ENCODE measurements around the gene NRXN3. TPM values are rescaled to one million over a fixed set of nuclear protein-coding genes. Genes with fewer than 3 reads are reported as not detected.

NRXN3 gene
- total RNA-seq, 1 donor = 2.5 TPM

- no peaks in the 10 kb centered on the region for H3K36me3 ChIP-seq (ENCODE audit: insufficient read depth, low read length)
- H2AFZ ChIP-seq (ENCODE audit: low read length) = no peak overlapping the region
- no peak overlapping the region for H3K27ac ChIP-seq (ENCODE audit: low read depth, low read length)
- H3K79me2 ChIP-seq (ENCODE audit: insufficient read depth, low read length) = no peaks in the 10 kb centered on the region
- H4K20me1 ChIP-seq (ENCODE audit: insufficient read depth, low read length) = no peaks in the 10 kb centered on the region
- H3K4me1 ChIP-seq (ENCODE audit: insufficient read depth, low read length) = no peaks in the 10 kb centered on the region
- H3K4me3 ChIP-seq (ENCODE audit: insufficient read depth, low read length) = no peak overlapping the region
- no peak for TF ChIP-seq CTCF (IDR thresholded peaks at IDR 0.05; ENCODE audit: extremely low read depth, low read depth, low read length)
- H3K4me2 ChIP-seq (ENCODE audit: insufficient read depth, low read length) = no peak overlapping the region
- no peaks in the 10 kb centered on the region for H3K27me3 ChIP-seq (ENCODE audit: insufficient read depth, low read length)
- no peak for DNase-seq (ENCODE audit: insufficient read length, low spot score, missing footprints)
- H3K9me3 ChIP-seq (ENCODE audit: low read depth, low read length) = no peaks in the 10 kb centered on the region
These were observed 1235.3 kb downstream of the NRXN3 start for GRCh38 chr14:79405512-79405910.

GRCh38 chr14:79407572-79407971 lies 1237.4 kb downstream of the NRXN3 start:
- DNase-seq (ENCODE audit: insufficient read length, low spot score, missing footprints) = no peak
- Histone ChIP-seq H3K27me3 (ENCODE audit: insufficient read depth, low read length) (no peaks in the 10 kb centered on the region), H2AFZ (ENCODE audit: low read length) (no peak overlapping the region), H3K4me3 (ENCODE audit: insufficient read depth, low read length) (no peak overlapping the region), H3K27ac (ENCODE audit: low read depth, low read length) (no peak overlapping the region), H3K9me3 (ENCODE audit: low read depth, low read length) (no peaks in the 10 kb centered on the region), H3K4me2 (ENCODE audit: insufficient read depth, low read length) (no peak overlapping the region), H3K79me2 (ENCODE audit: insufficient read depth, low read length) (no peaks in the 10 kb centered on the region), H3K4me1 (ENCODE audit: insufficient read depth, low read length) (no peaks in the 10 kb centered on the region), H3K36me3 (ENCODE audit: insufficient read depth, low read length) (no peaks in the 10 kb centered on the region), H4K20me1 (ENCODE audit: insufficient read depth, low read length) (no peaks in the 10 kb centered on the region)
- no peak for TF ChIP-seq CTCF (IDR thresholded peaks at IDR 0.05; ENCODE audit: extremely low read depth, low read depth, low read length)

- no peak for DNase-seq (ENCODE audit: insufficient read length, low spot score, missing footprints)
- Histone ChIP-seq H3K27me3 (ENCODE audit: insufficient read depth, low read length) (no peaks in the 10 kb centered on the region), H3K79me2 (ENCODE audit: insufficient read depth, low read length) (no peaks in the 10 kb centered on the region), H3K9me3 (ENCODE audit: low read depth, low read length) (no peaks in the 10 kb centered on the region), H3K4me2 (ENCODE audit: insufficient read depth, low read length) (no peak overlapping the region), H3K36me3 (ENCODE audit: insufficient read depth, low read length) (no peaks in the 10 kb centered on the region), H3K27ac (ENCODE audit: low read depth, low read length) (no peak overlapping the region), H3K4me1 (ENCODE audit: insufficient read depth, low read length) (no peaks in the 10 kb centered on the region), H4K20me1 (ENCODE audit: insufficient read depth, low read length) (no peaks in the 10 kb centered on the region), H3K4me3 (ENCODE audit: insufficient read depth, low read length) (no peak overlapping the region), H2AFZ (ENCODE audit: low read length) (no peak overlapping the region)
- TF ChIP-seq CTCF (IDR thresholded peaks at IDR 0.05; ENCODE audit: extremely low read depth, low read depth, low read length) = no peak
These were observed 1238.5 kb downstream of the NRXN3 start for GRCh38 chr14:79408696-79409095.

- H4K20me1 ChIP-seq (ENCODE audit: insufficient read depth, low read length) = no peaks in the 10 kb centered on the region
- H3K27me3 ChIP-seq (ENCODE audit: insufficient read depth, low read length) = no peaks in the 10 kb centered on the region
- no peak overlapping the region for H3K4me2 ChIP-seq (ENCODE audit: insufficient read depth, low read length)
- no peaks in the 10 kb centered on the region for H3K79me2 ChIP-seq (ENCODE audit: insufficient read depth, low read length)
- no peak overlapping the region for H3K4me3 ChIP-seq (ENCODE audit: insufficient read depth, low read length)
- H3K27ac ChIP-seq (ENCODE audit: low read depth, low read length) = no peak overlapping the region
- H3K36me3 ChIP-seq (ENCODE audit: insufficient read depth, low read length) = no peaks in the 10 kb centered on the region
- H2AFZ ChIP-seq (ENCODE audit: low read length) = no peak overlapping the region
- no peak for DNase-seq (ENCODE audit: insufficient read length, low spot score, missing footprints)
- H3K9me3 ChIP-seq (ENCODE audit: low read depth, low read length) = no peaks in the 10 kb centered on the region
- TF ChIP-seq CTCF (IDR thresholded peaks at IDR 0.05; ENCODE audit: extremely low read depth, low read depth, low read length) = no peak
- H3K4me1 ChIP-seq (ENCODE audit: insufficient read depth, low read length) = no peaks in the 10 kb centered on the region
These were observed 1241.4 kb downstream of the NRXN3 start for GRCh38 chr14:79411403-79412174.

Measured in osteoblast (primary cell).